Hepatocyte (in vitro differentiated cells): Measurements from ENCODE around the gene BEST1. TPM values are rescaled to one million over a fixed set of nuclear protein-coding genes. Genes with fewer than 3 reads are reported as not detected.

Source experiments
- DNase-seq: peaks from one replicate; pipeline ENCODE4 v3.0.0-alpha.2; 2016; ENCODE audit warnings: low spot score
- H2AFZ ChIP-seq: fragments of 200-600 bp; sonication (generic); 2 replicates; pipeline ENCODE4 v1.6.0; 2016; ENCODE audit warnings: antibody characterized with exemption, mild to moderate bottlenecking
- H3K27ac ChIP-seq: fragments of 200-600 bp; sonication (generic); 2 replicates; pipeline ENCODE4 v1.5.1; 2016; ENCODE audit warnings: mild to moderate bottlenecking
- H3K27me3 ChIP-seq: fragments of 200-600 bp; sonication (generic); 2 replicates; pipeline ENCODE4 v1.6.1; 2016
- H3K36me3 ChIP-seq: fragments of 200-600 bp; sonication (generic); replicated peaks from 2 replicates; pipeline ENCODE4 v1.5.1; 2016; ENCODE audit warnings: low read depth; ENCODE audit not compliant: insufficient read depth
- H3K4me1 ChIP-seq: fragments of 200-600 bp; sonication (generic); 2 replicates; pipeline ENCODE4 v1.5.1; 2016; ENCODE audit warnings: mild to moderate bottlenecking, moderate library complexity; ENCODE audit not compliant: insufficient read depth
- H3K4me2 ChIP-seq: fragments of 200-600 bp; sonication (generic); 2 replicates; pipeline ENCODE4 v1.6.0; 2016
- H3K4me3 ChIP-seq: fragments of 200-600 bp; sonication (generic); 2 replicates; pipeline ENCODE4 v1.5.1; 2016; ENCODE audit warnings: mild to moderate bottlenecking
- H3K79me2 ChIP-seq: fragments of 200-600 bp; sonication (generic); 2 replicates; pipeline ENCODE4 v1.6.0; 2017; ENCODE audit warnings: mild to moderate bottlenecking
- H3K9me2 ChIP-seq: fragments of 200-600 bp; sonication (generic); replicated peaks from 2 replicates; pipeline ENCODE4 v1.6.0; 2017; ENCODE audit warnings: mild to moderate bottlenecking; ENCODE audit not compliant: insufficient read depth
- H3K9me3 ChIP-seq: fragments of 200-600 bp; sonication (generic); 2 replicates; pipeline ENCODE4 v1.5.1; 2016; ENCODE audit warnings: low read depth, mild to moderate bottlenecking
- H4K20me1 ChIP-seq: fragments of 200-600 bp; sonication (generic); 2 replicates; pipeline ENCODE4 v1.6.0; 2016; ENCODE audit warnings: mild to moderate bottlenecking; ENCODE audit not compliant: insufficient read depth, poor library complexity, severe bottlenecking
- EZH2 ChIP-seq: fragments of 200-600 bp; sonication (generic); IDR thresholded peaks from 2 replicates; pipeline ENCODE4 v1.6.1; 2016; ENCODE audit warnings: antibody characterized with exemption, mild to moderate bottlenecking, borderline replicate concordance
- EZH2phosphoT487 ChIP-seq: fragments of 200-600 bp; sonication (generic); IDR thresholded peaks from one replicate; pipeline ENCODE4 v1.6.1; 2018; ENCODE audit warnings: antibody characterized with exemption, mild to moderate bottlenecking, low read depth, moderate library complexity; ENCODE audit not compliant: unreplicated experiment, severe bottlenecking
- WGBS: methylation state at CpG from one replicate; pipeline ENCODE4 v1.1.6; 2016; ENCODE audit warnings: low lambda C conversion rate; ENCODE audit errors: missing lambda C conversion rate; 5-methylcytosine and 5-hydroxymethylcytosine counted together
- polyA plus RNA-seq: library from polyadenylated mRNA; unstranded; fragments of >200 nt; fragmentation: Nextera tagmentation; extraction: Ambion mirVana; gene quantifications from 2 replicates; pipeline ENCODE4 v1.2.1, GENCODE V29; 2016
- total RNA-seq: library from RNA; depleted of rRNA; stranded (reverse); fragments of >200 nt; gene quantifications from 2 replicates; pipeline ENCODE4 v1.2.3, GENCODE V29; 2014
- TF ChIP-seq, protein P1 (sequence below): fragments of 200-600 bp; sonication (generic); IDR thresholded peaks from 2 replicates; pipeline ENCODE4 v1.5.1; 2016; ENCODE audit warnings: antibody characterized with exemption, mild to moderate bottlenecking; ENCODE audit not compliant: poor library complexity

Gene BEST1
- total and polyA plus RNA-seq, 2 experiments from 2014 or later, result 3.5 to 5.7 TPM

DNA sequence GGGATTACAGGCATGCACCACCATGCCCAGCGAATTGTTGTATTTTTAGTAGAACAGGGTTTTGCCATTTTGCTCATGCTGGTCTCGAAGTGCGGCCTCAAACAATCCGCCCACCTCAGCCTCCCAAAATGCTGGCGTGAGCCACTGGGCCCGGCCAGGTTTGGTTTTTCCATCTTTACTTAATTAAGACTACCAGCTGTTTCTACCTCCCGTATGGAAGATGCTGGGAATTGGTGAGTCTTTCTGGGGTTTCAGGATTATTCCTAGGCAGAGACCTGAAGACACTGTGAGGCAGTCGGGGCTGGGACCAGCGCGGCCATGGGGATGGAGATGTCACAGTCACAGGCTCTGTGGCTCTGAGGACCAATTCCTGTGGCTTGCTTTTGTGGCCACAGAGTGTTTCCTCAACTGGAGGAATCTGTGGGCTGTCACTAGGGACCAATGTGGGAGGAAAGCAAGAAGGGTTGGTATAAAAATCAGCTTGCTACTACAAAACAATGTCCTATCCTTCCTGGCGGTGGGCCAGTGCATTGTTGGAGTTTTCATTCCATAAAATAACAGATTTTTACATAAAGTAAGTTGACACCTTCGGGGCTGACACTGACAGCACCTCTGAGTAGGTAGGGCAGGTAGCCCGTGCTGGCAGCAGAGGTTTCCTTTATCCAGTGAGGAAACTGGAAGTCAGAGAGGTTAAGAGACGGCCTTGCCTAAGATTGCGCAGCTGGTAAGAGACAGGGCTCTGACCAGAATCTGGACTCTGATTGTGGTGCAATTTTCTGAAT is 25.7 kb downstream of the BEST1 start:
- Histone ChIP-seq H2AFZ (no peak overlapping the region), H3K4me2 (peak overlapping the region; percentile 45), H3K79me2 (peaks cover 5% of the 10 kb centered on the region), H3K36me3 (no peaks in the 10 kb centered on the region), H4K20me1 (no peaks in the 10 kb centered on the region), H3K4me3 (no peak overlapping the region), H3K27ac (peak overlapping the region; percentile 98), H3K27me3 (no peaks in the 10 kb centered on the region), H3K9me2 (no peaks in the 10 kb centered on the region), H3K4me1 (peaks cover 65% of the 10 kb centered on the region), H3K9me3 (no peaks in the 10 kb centered on the region)
- TF ChIP-seq, protein P1, sequence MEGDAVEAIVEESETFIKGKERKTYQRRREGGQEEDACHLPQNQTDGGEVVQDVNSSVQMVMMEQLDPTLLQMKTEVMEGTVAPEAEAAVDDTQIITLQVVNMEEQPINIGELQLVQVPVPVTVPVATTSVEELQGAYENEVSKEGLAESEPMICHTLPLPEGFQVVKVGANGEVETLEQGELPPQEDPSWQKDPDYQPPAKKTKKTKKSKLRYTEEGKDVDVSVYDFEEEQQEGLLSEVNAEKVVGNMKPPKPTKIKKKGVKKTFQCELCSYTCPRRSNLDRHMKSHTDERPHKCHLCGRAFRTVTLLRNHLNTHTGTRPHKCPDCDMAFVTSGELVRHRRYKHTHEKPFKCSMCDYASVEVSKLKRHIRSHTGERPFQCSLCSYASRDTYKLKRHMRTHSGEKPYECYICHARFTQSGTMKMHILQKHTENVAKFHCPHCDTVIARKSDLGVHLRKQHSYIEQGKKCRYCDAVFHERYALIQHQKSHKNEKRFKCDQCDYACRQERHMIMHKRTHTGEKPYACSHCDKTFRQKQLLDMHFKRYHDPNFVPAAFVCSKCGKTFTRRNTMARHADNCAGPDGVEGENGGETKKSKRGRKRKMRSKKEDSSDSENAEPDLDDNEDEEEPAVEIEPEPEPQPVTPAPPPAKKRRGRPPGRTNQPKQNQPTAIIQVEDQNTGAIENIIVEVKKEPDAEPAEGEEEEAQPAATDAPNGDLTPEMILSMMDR, result no peak
- no peak for TF ChIP-seq EZH2
- TF ChIP-seq EZH2phosphoT487, result no peak
- 92% methylated on average over 15 of the region's 15 CpGs for WGBS
- DNase-seq, result no peak

DNA sequence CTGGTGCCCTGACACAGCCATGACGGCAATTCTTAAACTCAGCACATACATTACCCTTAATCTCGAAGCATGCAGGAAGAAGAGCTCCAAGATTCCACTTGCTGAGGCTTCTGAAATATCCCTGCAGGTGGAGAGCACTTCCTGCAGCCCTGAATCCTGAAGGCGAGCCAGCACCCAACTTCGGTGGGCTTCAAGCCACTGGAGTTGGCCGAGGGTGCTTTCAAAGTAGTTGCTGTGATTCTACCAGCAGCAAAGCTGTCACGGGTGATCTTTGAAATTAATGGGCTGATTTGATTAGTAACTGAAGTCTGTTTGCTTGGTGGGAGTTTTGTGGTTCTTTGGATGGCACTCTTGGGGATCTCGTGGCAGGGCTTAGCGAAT is 26.3 kb downstream of the BEST1 start:
- Histone ChIP-seq H3K4me1 (peaks cover 65% of the 10 kb centered on the region), H3K27ac (no peak overlapping the region), H2AFZ (no peak overlapping the region), H4K20me1 (no peaks in the 10 kb centered on the region), H3K9me2 (no peaks in the 10 kb centered on the region), H3K4me3 (no peak overlapping the region), H3K4me2 (no peak overlapping the region), H3K79me2 (peaks cover 3% of the 10 kb centered on the region), H3K36me3 (no peaks in the 10 kb centered on the region), H3K9me3 (no peaks in the 10 kb centered on the region), H3K27me3 (no peaks in the 10 kb centered on the region)
- TF ChIP-seq, protein P1, result no peak
- TF ChIP-seq EZH2phosphoT487 (no peak), EZH2 (no peak)
- WGBS, result 94% methylated on average over 8 of the region's 8 CpGs
- no peak for DNase-seq

- Histone ChIP-seq H3K4me3 (no peak overlapping the region), H3K79me2 (peaks cover 3% of the 10 kb centered on the region)
- WGBS, result 71% methylated on average over 7 of the region's 7 CpGs
These were observed 26.8 kb downstream of the BEST1 start for GRCh38 chr11:61976813-61977475.

More at GRCh38 chr11:61976813-61977475, 26.8 kb downstream of the BEST1 start:
- Histone ChIP-seq H2AFZ (no peak overlapping the region), H3K9me3 (no peaks in the 10 kb centered on the region), H3K36me3 (no peaks in the 10 kb centered on the region), H3K4me2 (no peak overlapping the region), H4K20me1 (no peaks in the 10 kb centered on the region), H3K27ac (no peak overlapping the region), H3K4me1 (peaks cover 62% of the 10 kb centered on the region), H3K27me3 (no peaks in the 10 kb centered on the region), H3K9me2 (no peaks in the 10 kb centered on the region)
- TF ChIP-seq EZH2, result no peak
- DNase-seq, result no peak
